ENCODE data around the gene DNAH14. TPM values are rescaled to one million over a fixed set of nuclear protein-coding genes. Genes with fewer than 3 reads are reported as not detected.
A peak's percentile ranks its signal among the peaks of the same experiment; 100 is the strongest.
"Not testable (repeated sequence)": the region's sequence is repeated elsewhere in the genome, so short reads cannot be mapped to it uniquely, and the experiment has no call there.

DNAH14 gene
- total and polyA plus RNA-seq, 2 of the 13 experiments (the other 11 are each of a cell fraction or from before 2014, with no cell fraction given), result 4.5 to 27.5 TPM

- peak; percentile 99; the same call in 1 of the 2 replicates for TF ChIP-seq ZSCAN5A (CRISPR knock-in tag; IDR thresholded peaks at IDR 0.05; ENCODE audit: borderline replicate concordance)
- TF ChIP-seq FOXA3 (CRISPR knock-in tag; IDR thresholded peaks at IDR 0.05), result peak; percentile 96
- not testable (repeated sequence) for TF ChIP-seq ATF7 (IDR thresholded peaks at IDR 0.05)
- 0 out of 2 replicates have a peak, but pooled peaks have one; percentile 56 for TF ChIP-seq ATF7 (CRISPR knock-in tag; IDR thresholded peaks at IDR 0.05)
- TF ChIP-seq ZNF629 (CRISPR knock-in tag; conservative IDR thresholded peaks at IDR 0.05), result 0 out of 2 replicates have a peak, but pooled peaks have one; percentile 17
- peak; percentile 76 for TF ChIP-seq KAT7 (CRISPR knock-in tag; IDR thresholded peaks at IDR 0.05; ENCODE audit: borderline replicate concordance)
- peak; percentile 53; the same call in 1 of the 2 replicates for TF ChIP-seq MAZ (IDR thresholded peaks at IDR 0.05; ENCODE audit: borderline replicate concordance, low read depth, low read length)
- TF ChIP-seq MAZ (CRISPR knock-in tag; IDR thresholded peaks at IDR 0.05; ENCODE audit: low read depth), result peak; percentile 61; the same call in 1 of the 2 replicates
- 0 out of 2 replicates have a peak, but pooled peaks have one; percentile 41 for TF ChIP-seq ATF7-NPFF (CRISPR knock-in tag; IDR thresholded peaks at IDR 0.05; ENCODE audit: low read depth)
- TF ChIP-seq SOX5 (CRISPR knock-in tag; IDR thresholded peaks at IDR 0.05; ENCODE audit: borderline replicate concordance), result peak; percentile 77
- peak; percentile 77 for TF ChIP-seq RAD21 (CRISPR knock-in tag; IDR thresholded peaks at IDR 0.05)
- 0 out of 2 replicates have a peak, but pooled peaks have one; percentile 38 for TF ChIP-seq SOX13 (IDR thresholded peaks at IDR 0.05)
- peak in 1 of 2 experiments; percentile 84; a peak in 2 of 4 replicates for TF ChIP-seq SOX13 (CRISPR knock-in tag; conservative IDR thresholded peaks at IDR 0.05 in 1 of 2, IDR thresholded peaks at IDR 0.05 in 1 of 2)
- TF ChIP-seq ZNF770 (CRISPR knock-in tag; IDR thresholded peaks at IDR 0.05), result 0 out of 2 replicates have a peak, but pooled peaks have one; percentile 25
- TF ChIP-seq GATAD1 (CRISPR knock-in tag; IDR thresholded peaks at IDR 0.05), result peak; percentile 46; the same call in 1 of the 2 replicates
- TF ChIP-seq ZMYM3 (CRISPR knock-in tag; IDR thresholded peaks at IDR 0.05), result peak; percentile 61; the same call in 1 of the 2 replicates
- 0 out of 2 replicates have a peak, but pooled peaks have one; percentile 75 for TF ChIP-seq ZNF619 (CRISPR knock-in tag; IDR thresholded peaks at IDR 0.05)
- peak in 1 of 2 experiments; percentile 20; a peak in 1 of 4 replicates for TF ChIP-seq ATF4 (CRISPR knock-in tag; IDR thresholded peaks at IDR 0.05)
- peak; percentile 79; the same call in 1 of the 2 replicates for TF ChIP-seq GFI1 (CRISPR knock-in tag; IDR thresholded peaks at IDR 0.05; ENCODE audit: borderline replicate concordance)
- TF ChIP-seq MIXL1 (CRISPR knock-in tag; IDR thresholded peaks at IDR 0.05), result peak; percentile 71; the same call in 1 of the 2 replicates
- TF ChIP-seq SKI (IDR thresholded peaks at IDR 0.05; ENCODE audit: partially characterized antibody), result peak; percentile 59
- peak; percentile 58 for TF ChIP-seq HOXA3 (CRISPR knock-in tag; IDR thresholded peaks at IDR 0.05)
- 0 out of 2 replicates have a peak, but pooled peaks have one; percentile 10 for TF ChIP-seq NFYB (CRISPR knock-in tag; IDR thresholded peaks at IDR 0.05)
- TF ChIP-seq KDM3A (CRISPR knock-in tag; IDR thresholded peaks at IDR 0.05; ENCODE audit: low read depth), result peak; percentile 82
- peak; percentile 56; the same call in 1 of the 2 replicates for TF ChIP-seq ZSCAN29 (CRISPR knock-in tag; conservative IDR thresholded peaks at IDR 0.05)
Observed at GRCh38 chr1:224945651-224946348, 16.3 kb downstream of the DNAH14 start (continued).
